ENCODE measurements around the gene CLTB.
"Not testable (repeated sequence)": the region's sequence is repeated elsewhere in the genome, so short reads cannot be mapped to it uniquely, and the experiment has no call there.

The CLTB gene

DNA sequence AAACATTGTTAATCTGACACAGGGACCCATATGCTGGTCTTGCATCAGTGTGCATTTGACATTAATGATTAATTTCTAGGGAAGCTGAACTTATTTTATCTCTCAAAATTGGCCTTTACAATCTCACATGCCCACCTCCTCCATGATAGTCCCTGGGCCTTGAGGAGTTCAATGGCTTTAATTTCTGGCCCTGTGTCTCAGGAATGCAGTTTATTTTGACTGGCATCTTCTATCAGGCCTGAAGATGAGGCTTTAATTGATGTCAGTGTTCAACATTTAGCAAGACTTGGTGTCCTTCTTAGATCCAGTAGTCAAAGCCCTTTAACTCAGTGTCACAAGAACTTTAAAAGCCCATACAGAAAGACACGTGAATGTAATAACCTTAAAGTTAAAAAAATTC, 10.5 kb upstream of the CLTB start:
- DNase-seq: no peak

DNA sequence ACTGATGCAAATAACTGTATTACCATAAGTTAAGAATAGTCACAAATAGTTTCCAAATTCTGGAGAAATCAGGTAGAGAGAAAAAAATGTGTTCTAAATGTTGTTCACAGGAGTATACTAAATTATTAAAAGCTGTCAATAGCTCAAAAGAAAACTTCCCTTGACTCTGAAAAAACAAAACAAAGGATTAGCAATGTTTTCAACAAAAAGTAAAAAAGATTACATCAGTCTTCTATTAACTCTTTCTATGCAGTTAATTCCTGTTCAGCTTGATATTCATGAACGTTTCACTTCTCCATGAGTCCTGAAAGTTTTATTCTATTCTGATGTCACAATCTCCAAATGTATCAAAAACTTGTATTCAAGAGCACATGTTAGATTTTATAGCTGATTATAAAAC, 9.5 kb upstream of the CLTB start:
- DNase-seq: no peak

DNA sequence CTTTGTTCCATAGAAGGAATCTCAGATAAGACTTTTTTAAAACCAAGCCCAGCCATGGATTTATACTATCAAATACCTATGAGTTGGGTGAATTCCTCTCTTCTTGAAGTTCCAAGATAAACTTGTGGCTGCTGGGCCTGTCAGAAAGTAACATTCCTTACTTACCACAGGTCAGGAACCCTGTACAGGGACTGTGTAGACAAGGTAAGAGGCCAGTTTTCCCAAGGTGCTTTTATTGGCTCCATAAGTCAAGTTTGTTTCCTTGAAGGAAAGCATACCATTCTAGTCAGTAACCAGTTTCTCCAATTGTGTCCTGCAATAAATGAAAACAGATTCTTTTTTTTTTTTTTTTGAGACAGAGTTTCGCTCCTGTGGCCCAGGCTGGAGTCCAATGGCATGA, 8.8 kb upstream of the CLTB start:
- DNase-seq: no peak

DNA sequence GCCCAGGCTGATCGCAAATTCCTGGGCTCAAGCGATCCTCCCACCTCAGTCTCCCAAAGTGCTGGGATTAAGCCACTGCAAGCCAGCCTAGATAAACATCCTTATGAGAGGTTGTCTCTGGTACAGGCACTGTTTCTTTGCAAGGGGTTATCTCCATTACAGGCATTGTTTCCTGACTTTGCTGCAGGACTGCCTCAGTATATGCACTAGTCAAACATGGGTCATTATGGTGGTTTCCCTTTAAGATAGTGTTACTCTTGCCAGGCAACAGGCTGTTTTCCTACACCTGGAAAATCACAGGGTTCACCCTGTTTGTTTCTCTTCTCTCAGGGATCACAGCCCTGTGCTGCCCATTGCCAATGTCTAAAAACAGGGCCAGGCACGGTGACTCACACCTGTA, 7.8 kb upstream of the CLTB start:
- DNase-seq: no peak

DNA sequence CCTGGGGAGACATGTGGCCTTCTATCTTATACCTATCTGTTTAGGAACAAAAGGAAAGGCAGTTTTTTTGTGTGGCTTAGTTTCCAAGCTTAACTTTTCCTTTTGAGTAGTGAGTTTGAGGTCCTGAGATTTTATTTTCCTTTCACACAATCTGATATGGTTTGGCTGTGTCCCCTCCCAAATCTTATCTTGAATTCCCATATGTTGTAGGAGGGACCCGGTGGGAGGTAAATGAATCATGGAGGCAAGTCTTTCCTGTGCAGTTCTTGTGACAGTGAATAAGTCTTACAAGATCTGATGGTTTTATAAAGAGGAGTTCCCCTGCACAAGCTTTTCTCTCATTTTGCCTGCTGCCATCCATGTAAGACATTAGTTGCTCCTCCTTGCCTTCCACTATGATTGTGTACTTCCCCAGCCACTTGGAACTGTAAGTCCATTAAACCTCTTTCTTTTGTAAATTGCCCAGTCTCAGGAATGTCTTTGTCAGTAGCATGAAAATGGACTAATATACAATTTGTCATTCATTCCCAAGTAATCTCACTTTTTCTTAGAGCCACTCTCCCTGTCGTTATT, 4.7 kb upstream of the CLTB start:
- DNase-seq: no peak

DNA sequence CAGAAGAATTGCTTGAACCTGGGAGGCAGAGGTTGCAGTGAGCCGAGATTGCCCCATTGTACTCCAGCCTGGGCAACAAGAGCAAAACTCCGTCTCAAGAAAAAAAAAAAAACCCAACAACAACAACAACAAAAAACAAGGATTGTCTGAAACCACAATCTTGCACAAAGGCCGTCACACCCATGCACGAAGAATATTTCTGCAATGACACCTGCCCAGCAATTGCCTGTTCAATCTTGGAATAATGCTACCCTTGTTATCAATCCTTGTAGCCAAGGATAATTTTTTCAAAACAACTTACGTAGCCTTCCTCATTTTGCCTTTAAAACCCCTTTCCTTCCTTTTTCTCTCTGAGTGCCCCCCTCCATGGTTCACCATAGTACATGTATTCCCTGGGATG, 3.7 kb upstream of the CLTB start:
- no peak for DNase-seq

DNA sequence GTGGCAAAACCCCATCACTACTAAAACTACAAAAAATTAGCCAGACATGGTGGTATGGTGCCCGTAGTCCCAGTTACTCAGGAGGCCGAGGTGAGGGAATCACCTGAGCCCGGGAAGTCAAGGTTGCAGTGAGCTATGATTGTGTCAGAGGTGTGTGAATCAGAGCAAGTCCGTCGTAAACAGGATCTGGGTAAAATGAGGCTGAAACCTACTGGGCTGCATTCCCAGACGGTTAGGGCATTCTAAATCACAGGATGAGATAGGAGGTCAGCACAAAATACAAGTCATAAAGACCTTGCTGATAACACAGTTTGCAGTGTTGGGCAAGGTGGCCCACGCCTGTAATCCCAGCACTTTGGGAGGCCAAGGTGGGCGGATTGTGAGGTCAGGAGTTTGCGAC, 1.9 kb upstream of the CLTB start:
- DNase-seq: no peak

DNA sequence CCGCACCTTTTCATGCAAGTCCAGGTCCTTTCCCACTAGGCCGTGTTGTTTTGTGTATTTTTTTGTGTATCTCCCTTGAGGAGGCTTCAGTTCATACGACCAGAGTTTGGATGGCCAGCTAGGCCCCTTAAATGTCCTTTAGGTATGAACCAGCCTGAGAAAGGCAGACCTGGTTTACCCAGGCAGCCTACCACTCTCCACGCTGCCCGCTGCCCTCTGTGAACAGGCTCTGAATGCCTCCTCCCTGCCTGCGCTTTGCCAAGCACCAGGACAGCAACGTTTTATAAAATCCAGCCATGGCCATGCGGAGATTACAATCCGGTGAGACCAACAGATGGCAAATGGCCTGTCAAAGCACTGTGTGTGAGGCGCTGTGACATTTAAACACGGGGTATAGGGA, 626 bp upstream of the CLTB start:
- DNase-seq: no peak

DNA sequence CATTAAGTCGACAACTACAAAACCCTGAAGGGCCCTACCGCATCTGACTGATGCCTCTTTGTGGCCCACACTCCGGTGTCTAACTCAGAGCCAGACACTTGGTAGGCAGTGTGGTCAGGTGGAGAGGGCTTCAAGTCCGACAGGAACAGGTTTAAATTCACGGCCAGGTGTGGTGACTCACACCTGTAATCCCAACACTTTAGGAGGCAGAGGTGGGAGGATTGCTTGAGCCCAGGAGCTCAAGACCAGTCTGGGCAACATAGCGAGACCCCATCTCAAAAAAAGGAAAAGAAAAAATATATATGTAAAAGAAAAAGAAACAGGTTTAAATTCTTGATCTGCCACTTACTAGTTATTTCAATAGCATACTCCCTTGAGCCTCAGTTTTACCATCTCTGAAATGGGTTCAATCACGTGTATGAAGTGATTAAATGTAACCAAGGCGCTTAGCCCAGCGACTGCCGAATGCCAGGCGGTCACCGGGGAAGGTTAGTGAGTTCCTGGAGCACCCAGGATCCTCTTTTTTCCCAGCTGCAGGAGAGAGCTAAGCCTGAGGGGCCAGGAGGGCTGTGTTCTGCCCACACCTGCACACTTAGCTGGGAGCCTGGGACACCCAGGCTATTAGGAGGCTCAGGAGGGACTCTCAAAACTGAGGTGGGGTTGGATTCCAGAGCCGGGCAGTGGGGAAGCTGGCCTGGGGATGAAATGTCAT, 943 bp downstream of the CLTB start:
- DNase-seq: no peak

DNA sequence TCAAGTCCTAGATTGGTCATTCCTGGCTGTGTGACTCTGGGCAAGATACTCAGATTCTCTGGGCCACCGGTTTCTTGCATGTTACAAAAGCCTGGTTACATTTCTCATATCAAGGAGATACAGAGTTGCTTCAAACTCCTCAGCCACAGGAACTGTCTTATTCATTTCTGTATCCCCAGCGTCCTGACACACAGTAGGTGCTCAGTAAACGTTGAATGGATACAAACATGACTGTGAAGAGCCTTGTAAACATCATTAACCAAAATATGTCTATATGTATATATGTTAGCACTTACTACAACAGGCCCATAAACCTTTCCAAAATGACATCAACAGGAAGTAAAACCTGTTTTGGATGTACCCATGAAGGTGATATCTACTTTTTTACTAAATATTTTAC, 1.6 kb downstream of the CLTB start:
- DNase-seq: no peak

DNA sequence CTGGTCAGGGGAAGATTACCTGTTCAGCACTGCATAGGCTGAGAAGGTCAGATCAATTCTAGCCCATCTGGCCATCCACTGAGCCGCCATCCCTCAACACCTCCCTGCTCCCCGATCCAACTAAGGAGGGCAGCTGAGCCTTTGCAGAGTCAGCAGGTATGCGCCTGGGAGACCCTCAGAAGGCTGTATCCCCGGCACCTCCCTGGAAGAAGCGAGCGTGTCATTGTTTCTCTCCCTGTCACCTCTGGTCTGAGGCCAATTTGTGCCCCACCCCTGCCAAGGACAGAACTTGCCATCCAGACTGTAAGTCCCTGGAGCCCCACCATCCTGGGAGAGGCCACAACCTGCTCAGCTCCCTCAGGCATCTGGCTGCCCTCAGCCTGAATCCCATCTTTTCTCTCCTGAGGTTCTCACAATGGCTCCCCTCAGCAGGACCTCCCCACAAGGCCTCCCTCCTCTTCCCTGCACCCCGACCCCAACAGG, 2.6 kb downstream of the CLTB start:
- DNase-seq: no peak

DNA sequence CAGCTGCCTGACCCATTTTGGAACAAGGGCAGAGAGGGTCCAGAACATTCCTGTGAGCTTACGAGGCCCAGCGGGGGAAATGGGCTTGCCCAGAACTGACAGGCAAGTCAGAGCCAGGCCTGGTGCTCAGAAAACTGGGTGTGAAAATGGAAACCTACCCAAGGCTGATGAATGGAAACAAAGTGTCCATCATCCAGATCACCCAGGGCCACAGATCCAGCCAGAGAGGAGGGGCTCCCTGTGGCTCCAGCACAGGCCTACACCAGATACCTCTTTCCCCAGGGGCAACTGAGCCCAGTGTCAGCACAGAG, 3.1 kb downstream of the CLTB start:
- no peak for DNase-seq

DNA sequence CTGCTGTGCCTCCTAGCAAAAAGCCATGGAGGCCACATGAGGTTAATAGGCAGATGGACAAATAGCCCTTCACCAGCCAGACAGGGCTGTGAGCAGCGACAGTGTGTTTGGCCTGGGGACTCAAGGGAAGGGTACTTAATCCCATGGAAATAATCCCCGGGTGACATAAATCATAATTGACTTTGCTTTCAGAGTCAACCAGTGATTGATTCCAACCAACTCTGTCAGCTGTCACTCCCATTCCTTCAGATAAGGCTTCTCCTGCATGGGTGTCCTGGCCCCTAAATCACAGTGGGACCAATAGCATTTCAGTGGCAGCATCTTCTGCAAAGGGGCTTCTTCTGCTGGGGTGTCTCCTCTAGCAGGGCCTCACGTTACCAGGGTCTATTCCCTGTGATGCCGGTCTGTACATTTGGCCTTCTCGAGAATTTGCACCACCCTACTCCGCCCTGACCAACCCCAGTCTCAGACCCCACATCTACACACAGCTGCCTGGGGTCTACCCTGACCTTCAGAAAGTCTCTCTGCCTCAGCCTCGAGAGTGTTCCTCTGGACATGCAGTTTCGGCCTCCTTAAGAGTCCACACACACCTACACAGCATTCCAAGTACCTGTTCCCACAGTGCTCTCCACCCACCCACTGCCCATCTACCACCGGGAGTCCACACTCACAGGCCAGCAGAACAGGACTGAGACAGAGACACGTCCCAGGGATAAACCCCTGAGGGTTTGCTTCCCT, 3.7 kb downstream of the CLTB start:
- no peak for DNase-seq

DNA sequence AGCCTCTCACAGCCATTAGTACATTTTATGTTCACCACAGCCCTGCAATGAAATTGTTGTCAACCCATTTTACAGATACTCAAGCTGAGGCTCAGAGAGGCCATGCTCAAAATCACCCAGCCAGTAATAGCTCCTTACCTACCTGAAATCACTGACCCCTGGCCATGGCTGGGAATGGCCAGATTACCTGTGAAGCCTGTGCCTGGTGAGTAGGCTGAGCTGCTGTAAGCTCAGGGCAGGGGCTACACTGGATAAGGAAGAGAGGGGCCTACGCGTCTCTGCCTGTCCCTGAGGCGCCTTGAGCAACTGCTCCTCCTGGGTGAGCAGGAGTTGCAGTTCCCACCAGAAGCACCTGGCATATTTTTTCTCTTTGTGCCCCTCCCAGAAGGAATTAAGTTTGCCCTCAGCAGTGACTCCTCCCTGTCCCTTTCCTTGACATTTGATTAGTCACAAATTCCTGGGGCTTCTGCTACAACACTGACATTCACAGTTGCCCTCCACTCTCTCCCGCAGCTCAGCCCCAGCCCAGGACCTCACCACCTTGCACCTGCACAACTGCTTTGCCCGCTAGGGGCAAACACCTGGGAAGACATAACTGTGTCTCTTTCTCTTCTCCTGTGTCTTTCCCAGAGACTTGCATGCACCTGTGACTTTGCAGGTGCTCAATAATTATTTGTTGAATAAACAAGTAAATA, 5.7 kb downstream of the CLTB start:
- DNase-seq: no peak

DNA sequence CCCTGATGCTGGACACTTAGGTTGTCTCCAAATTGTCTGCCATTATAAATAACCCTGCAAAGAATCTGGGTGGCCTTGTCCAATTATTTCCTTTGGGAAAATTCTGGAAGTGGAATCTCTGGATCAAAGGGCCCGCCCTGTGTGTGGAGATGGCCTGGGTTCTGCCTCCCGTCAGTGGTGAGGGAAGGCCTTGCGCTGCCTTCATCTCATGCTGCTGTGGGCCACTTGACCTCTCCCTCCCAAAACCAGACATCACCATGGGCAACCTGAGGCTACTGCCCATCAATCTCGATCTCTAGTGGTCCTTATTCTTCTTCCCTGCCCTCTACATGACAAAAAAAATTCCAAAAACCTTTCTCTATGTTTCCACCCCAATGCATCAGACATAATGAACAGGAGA, 6.6 kb downstream of the CLTB start:
- no peak for DNase-seq

DNA sequence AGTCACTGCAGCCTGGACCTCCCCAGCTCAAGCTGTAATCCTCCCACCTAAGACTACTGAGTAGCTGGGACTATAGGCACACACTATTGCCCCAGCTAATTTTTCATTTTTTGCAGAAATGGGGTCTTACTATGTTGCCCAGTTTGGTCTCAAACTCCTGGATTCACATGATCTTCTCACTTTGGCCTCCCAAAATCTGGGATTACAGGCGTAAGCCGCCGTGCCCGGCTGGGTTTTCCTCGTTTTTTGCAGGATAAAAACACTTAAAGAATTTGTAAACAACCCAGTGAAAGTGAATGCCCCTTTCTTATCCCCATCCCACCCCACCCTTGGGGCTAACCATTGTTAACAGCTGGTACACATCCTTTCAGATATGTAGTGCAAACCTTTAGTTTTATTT, 7.7 kb downstream of the CLTB start:
- no peak for DNase-seq

DNA sequence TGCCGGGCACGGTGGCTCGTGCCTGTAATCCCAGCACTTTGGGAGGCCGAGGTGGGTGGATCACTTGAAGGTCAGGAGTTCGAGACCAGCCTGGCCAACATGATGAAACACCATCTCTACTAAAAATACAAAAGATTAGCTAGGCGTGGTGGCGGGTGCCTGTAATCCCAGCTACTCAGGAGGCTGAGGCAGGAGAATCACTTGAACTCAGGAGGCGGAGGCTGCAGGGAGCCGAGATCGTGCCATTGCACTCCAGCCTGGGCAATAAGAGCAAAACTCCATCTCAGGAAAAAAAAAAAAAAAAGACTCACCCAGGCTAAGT, 8.1 kb downstream of the CLTB start:
- not testable (repeated sequence) for DNase-seq

DNA sequence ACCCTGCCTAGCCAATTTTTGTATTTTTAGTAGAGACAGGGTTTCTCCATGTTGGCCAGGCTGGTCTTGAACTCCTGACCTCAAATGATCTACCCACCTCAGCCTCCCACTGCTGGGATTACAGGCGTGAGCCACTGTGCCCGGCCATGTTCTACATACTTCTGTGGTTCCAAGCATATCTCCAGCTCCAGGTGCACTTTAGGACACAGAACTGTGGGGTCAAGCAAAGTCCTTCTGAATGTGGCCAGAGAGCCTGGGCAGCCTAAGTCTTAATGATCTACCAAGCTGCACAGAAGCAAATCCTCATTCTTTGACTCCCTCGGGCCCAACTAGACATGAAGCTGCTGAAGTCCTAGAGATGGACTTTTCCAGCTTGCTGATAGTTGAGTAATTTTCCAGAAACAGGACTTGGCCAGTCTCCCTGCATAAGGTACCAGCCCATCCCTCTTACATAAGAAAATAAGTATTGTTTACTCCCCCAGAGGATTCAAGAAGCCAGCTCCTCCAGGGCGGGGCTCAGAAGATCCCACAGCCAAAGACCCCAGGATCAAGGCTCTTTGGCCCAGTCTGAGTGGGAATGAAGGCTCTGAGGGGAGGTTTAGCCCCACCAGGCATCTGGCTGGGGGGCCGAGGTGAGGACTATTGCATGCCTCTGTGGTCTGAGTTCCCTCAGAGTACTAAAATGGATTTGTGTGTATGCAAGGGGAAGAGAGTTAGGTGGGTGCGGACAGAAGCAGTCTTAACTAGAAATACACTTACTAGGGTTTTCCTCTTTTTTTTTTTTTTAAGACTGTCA, 8.7 kb downstream of the CLTB start:
- DNase-seq: no peak

DNA sequence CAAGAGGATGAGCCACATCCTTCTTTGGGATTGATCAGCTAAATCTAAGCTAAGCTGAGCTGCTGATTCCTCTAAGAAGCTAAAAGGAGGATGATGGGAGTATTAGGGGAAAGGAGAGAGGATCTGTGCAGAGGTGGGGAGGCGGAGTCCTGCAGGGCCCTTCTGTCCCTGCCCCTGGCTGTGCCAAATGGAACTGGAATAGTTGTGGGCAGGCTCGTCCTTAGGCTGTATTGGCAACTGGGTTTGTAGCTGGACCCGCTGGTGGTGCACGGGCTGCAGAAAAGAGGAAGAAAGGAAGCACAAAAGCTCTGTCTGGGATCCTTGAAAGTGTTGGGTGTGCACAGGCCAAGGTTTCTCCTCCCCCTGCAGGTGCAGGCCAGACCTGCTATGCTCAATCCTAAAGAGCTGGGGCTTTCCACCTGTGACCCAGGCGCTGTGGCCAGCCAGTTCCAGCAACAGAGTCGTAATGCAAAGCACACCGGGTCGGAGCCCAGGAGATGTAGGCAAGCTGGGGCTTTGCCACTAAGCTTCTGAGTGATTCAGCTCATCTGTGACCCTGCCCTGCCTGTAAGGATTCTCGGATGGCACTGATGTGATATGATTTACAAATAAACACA, 9.8 kb downstream of the CLTB start:
- no peak for DNase-seq

DNA sequence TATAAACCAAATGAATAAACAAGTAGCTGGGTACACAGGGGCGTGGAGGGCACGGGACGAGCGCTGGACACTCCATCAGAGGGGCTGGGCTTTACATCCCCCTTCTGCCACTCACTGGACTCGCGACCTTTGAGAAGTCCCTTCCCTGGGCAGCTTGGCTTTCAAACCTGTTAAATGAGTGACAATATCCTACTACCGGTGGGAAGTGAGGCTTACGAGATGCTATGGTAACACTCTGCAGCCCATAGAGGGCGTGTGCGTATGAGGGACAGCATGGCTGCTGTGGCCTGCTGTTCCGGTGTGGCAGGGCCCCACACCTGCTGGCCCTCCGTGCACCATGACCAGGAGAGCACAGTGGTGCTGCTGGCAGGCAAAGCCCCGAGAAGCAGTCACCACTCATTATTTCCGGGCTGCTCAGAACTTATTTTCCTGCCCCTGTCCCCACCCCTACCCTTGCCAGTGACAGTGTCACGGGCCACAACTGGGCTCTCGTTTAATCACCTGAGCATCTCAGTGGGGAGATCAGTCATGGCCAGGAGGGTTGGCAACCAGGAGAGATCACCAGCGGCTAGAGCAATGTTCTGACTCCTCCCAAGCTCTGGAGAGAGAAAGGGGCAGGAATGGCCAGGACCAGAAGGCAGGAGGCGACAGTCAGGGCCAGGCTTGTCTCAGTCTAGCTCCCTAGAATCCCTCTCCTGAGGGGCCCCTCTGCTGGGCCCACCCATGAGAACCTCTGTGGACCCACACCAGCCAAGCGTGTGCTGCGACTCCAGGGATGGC, 10.5 kb downstream of the CLTB start:
- DNase-seq: no peak
